Measurements from ENCODE around the gene C17orf114.
A peak's percentile ranks its signal among the peaks of the same experiment; 100 is the strongest.
"Not testable (repeated sequence)": the region's sequence is repeated elsewhere in the genome, so short reads cannot be mapped to it uniquely, and the experiment has no call there.

The C17orf114 gene

GRCh38 chr17:4802228-4802627 is at the start of gene C17orf114:
TSS of gene C17orf114 (minus strand) at chr17:4802328.
- no peak for DNase-seq (ENCODE audit: low read depth)

- no peak for DNase-seq (ENCODE audit: low read depth)
These were observed 49.0 kb upstream of the C17orf114 start for GRCh38 chr17:4851084-4851483.

GRCh38 chr17:4850246-4850645 is 48.1 kb upstream of the C17orf114 start:
- DNase-seq (ENCODE audit: low read depth), result no peak

GRCh38 chr17:4849011-4849536 is 46.9 kb upstream of the C17orf114 start:
- no peak for DNase-seq (ENCODE audit: low read depth)

GRCh38 chr17:4846635-4847390 is 44.7 kb upstream of the C17orf114 start:
- no peak for DNase-seq (ENCODE audit: low read depth)

- no peak for DNase-seq (ENCODE audit: low read depth)
These were observed 43.0 kb upstream of the C17orf114 start for GRCh38 chr17:4845118-4845517.

GRCh38 chr17:4843321-4844000 is 41.3 kb upstream of the C17orf114 start:
- DNase-seq (ENCODE audit: low read depth), result no peak

GRCh38 chr17:4842376-4842775 is 40.2 kb upstream of the C17orf114 start:
- no peak for DNase-seq (ENCODE audit: low read depth)

- no peak for DNase-seq (ENCODE audit: low read depth)
These were observed 38.7 kb upstream of the C17orf114 start for GRCh38 chr17:4840893-4841242.

GRCh38 chr17:4839965-4840892 is 38.1 kb upstream of the C17orf114 start:
- DNase-seq (ENCODE audit: low read depth), result no peak

- no peak for DNase-seq (ENCODE audit: low read depth)
These were observed 37.1 kb upstream of the C17orf114 start for GRCh38 chr17:4839221-4839620.

GRCh38 chr17:4838309-4838785 is 36.2 kb upstream of the C17orf114 start:
- DNase-seq (ENCODE audit: low read depth), result no peak

GRCh38 chr17:4837471-4838308 is 35.6 kb upstream of the C17orf114 start:
- DNase-seq (ENCODE audit: low read depth), result no peak

GRCh38 chr17:4836221-4836620 is 34.1 kb upstream of the C17orf114 start:
- no peak for DNase-seq (ENCODE audit: low read depth)

- DNase-seq (ENCODE audit: low read depth), result no peak
These were observed 32.5 kb upstream of the C17orf114 start for GRCh38 chr17:4834681-4835020.

- no peak for DNase-seq (ENCODE audit: low read depth)
These were observed 32.0 kb upstream of the C17orf114 start for GRCh38 chr17:4833941-4834680.

- peak; percentile 43 for DNase-seq (ENCODE audit: low read depth)
These were observed 31.2 kb upstream of the C17orf114 start, which contains the start of gene MINK1 for GRCh38 chr17:4833178-4833940. TSS of gene MINK1 (plus strand) at chr17:4833340. CDS start at chr17:4833584, 244 bp downstream.

- DNase-seq (ENCODE audit: low read depth), result not testable (repeated sequence)
These were observed 30.7 kb upstream of the C17orf114 start for GRCh38 chr17:4832829-4833177.

- no peak for DNase-seq (ENCODE audit: low read depth)
These were observed 25.3 kb upstream of the C17orf114 start for GRCh38 chr17:4827399-4827798.
